Measurements from ENCODE around the gene MYMK.

The MYMK gene

DNA sequence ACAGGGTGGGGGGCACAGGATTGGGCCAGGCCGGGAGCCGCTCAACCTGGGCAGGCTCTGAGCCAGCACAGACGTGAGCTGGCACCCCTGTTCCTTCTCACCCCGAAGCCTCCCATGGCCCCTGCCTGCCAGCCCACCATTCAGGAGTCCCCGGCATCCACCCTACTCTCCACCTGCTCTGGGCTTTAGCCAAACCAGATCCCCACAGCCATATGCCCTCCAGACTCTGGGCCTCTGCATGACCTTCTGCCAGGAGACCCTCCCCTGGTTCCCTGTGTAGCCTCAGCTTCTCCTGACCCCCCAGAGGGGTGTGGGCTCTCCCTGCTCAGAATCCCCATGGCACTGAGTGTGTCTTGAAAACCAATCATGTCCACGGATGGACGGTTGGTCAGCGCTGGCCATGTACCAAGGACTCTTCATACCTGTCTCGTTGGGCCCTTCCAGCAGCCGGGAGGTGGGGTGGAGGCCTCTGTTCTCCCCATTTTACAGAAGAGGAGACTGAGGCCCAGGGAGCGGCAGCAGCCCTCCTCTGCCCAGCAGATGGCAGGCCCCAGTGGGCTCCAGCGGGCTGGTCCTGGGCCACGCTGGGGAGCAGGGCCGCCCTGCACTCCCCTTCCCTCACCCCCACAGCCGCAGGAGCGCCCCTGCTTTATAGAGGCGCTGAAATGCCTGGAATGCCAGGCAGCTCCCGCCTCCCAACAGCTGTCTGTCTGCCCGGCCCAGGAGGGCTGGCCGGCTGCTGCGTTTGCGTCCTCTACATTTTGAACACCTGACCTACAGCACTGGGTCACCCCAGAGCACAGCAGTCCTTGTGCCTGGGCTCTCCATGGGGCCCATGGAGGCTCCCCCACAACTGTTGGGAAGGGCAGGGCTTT is 3.5 kb upstream of the MYMK start:
- no peaks in the 10 kb centered on the region for H3K36me3 ChIP-seq (ENCODE audit: insufficient read depth, low read length)
- no peaks in the 10 kb centered on the region for H3K9me3 ChIP-seq (ENCODE audit: low read depth, low read length)
- H3K4me3 ChIP-seq: no peak overlapping the region
- peak overlapping the region; percentile 56 for H3K9ac ChIP-seq (ENCODE audit: insufficient read length)
- DNase-seq (ENCODE audit: low read depth, low spot score): no peak
- no peak for TF ChIP-seq FOXP2 (optimal IDR thresholded peaks at IDR 0.05; ENCODE audit: control extremely low read depth, extremely low read length, insufficient read depth)
- no peak for TF ChIP-seq POLR2AphosphoS5 (IDR thresholded peaks at IDR 0.05; ENCODE audit: borderline replicate concordance, low read depth, low read length)
- no peak for TF ChIP-seq EZH2 (IDR thresholded peaks at IDR 0.05)
- H3K27ac ChIP-seq: peak overlapping the region; percentile 92; the same call in 1 of the 2 replicates

- Histone ChIP-seq H3K9ac (ENCODE audit: insufficient read length) (peak overlapping the region; percentile 56), H3K27ac (peak overlapping the region; percentile 92)
- TF ChIP-seq POLR2AphosphoS5 (IDR thresholded peaks at IDR 0.05; ENCODE audit: borderline replicate concordance, low read depth, low read length): no peak
- no peak for TF ChIP-seq FOXP2 (optimal IDR thresholded peaks at IDR 0.05; ENCODE audit: control extremely low read depth, extremely low read length, insufficient read depth)
- TF ChIP-seq EZH2 (IDR thresholded peaks at IDR 0.05): no peak
Measured at GRCh38 chr9:133527444-133527920, 2.7 kb upstream of the MYMK start.

DNA sequence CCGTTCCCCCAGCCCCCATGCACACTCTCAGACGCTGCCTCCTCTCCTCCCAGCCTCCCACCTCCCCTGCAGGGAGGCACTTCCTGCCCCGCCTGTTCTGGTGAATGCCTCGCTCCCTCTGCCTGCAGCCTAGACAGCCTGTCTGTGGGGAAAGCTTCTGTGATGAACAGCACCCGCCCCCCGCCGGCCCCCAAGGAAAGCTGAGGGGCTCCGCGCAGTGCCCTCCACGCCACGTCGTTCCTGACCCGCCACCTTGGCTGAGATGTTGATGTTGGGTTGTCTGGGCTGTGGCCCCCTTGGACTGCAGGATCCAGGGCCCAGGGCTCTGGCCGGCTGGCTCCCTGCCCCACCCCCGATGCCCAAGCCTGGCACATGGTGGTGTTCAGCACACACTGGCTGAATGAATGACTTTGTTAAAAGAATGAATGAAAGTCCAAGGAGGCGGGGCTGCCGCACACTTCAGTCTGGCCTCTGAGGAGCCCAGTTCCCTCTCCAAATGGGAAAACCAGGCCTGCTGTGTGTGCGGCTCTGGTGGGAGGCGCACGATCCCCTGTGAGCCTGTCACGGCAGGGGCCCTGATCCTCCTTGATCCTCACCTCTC is 2.1 kb upstream of the MYMK start:
- no peak for DNase-seq (ENCODE audit: low read depth, low spot score)
- Histone ChIP-seq H3K9me3 (ENCODE audit: low read depth, low read length) (no peaks in the 10 kb centered on the region), H3K9ac (ENCODE audit: insufficient read length) (peak overlapping the region; percentile 56), H3K36me3 (ENCODE audit: insufficient read depth, low read length) (no peaks in the 10 kb centered on the region), H3K4me3 (peak overlapping the region; percentile 73), H3K27ac (peak overlapping the region; percentile 92)
- TF ChIP-seq FOXP2 (optimal IDR thresholded peaks at IDR 0.05; ENCODE audit: control extremely low read depth, extremely low read length, insufficient read depth) (no peak), EZH2 (IDR thresholded peaks at IDR 0.05) (no peak), POLR2AphosphoS5 (IDR thresholded peaks at IDR 0.05; ENCODE audit: borderline replicate concordance, low read depth, low read length) (peak; percentile 26; the same call in 1 of the 2 replicates)

More at GRCh38 chr9:133527444-133527920, 2.7 kb upstream of the MYMK start:
- peak overlapping the region; percentile 73 for H3K4me3 ChIP-seq
- no peaks in the 10 kb centered on the region for H3K36me3 ChIP-seq (ENCODE audit: insufficient read depth, low read length)
- H3K9me3 ChIP-seq (ENCODE audit: low read depth, low read length): no peaks in the 10 kb centered on the region
- DNase-seq (ENCODE audit: low read depth, low spot score): no peak

GRCh38 chr9:133525677-133526076 is 918 bp upstream of the MYMK start:
- H3K4me3 ChIP-seq: peak overlapping the region; percentile 73; the same call in 1 of the 2 replicates
- TF ChIP-seq FOXP2 (optimal IDR thresholded peaks at IDR 0.05; ENCODE audit: control extremely low read depth, extremely low read length, insufficient read depth): no peak
- no peak for TF ChIP-seq POLR2AphosphoS5 (IDR thresholded peaks at IDR 0.05; ENCODE audit: borderline replicate concordance, low read depth, low read length)
- no peak for TF ChIP-seq EZH2 (IDR thresholded peaks at IDR 0.05)
- H3K9ac ChIP-seq (ENCODE audit: insufficient read length): no peak overlapping the region
- no peaks in the 10 kb centered on the region for H3K36me3 ChIP-seq (ENCODE audit: insufficient read depth, low read length)
- DNase-seq (ENCODE audit: low read depth, low spot score): no peak
- H3K9me3 ChIP-seq (ENCODE audit: low read depth, low read length): no peaks in the 10 kb centered on the region
- peak overlapping the region; percentile 92; the same call in 1 of the 2 replicates for H3K27ac ChIP-seq

GRCh38 chr9:133524146-133524545 is 613 bp downstream of the MYMK start:
- TF ChIP-seq EZH2 (IDR thresholded peaks at IDR 0.05) (no peak), FOXP2 (optimal IDR thresholded peaks at IDR 0.05; ENCODE audit: control extremely low read depth, extremely low read length, insufficient read depth) (no peak), POLR2AphosphoS5 (IDR thresholded peaks at IDR 0.05; ENCODE audit: borderline replicate concordance, low read depth, low read length) (no peak)
- H3K27ac ChIP-seq: no peak overlapping the region
- H3K9ac ChIP-seq (ENCODE audit: insufficient read length): no peak overlapping the region
- H3K4me3 ChIP-seq: no peak overlapping the region
- no peak for DNase-seq (ENCODE audit: low read depth, low spot score)
- H3K9me3 ChIP-seq (ENCODE audit: low read depth, low read length): no peaks in the 10 kb centered on the region
- no peaks in the 10 kb centered on the region for H3K36me3 ChIP-seq (ENCODE audit: insufficient read depth, low read length)

DNA sequence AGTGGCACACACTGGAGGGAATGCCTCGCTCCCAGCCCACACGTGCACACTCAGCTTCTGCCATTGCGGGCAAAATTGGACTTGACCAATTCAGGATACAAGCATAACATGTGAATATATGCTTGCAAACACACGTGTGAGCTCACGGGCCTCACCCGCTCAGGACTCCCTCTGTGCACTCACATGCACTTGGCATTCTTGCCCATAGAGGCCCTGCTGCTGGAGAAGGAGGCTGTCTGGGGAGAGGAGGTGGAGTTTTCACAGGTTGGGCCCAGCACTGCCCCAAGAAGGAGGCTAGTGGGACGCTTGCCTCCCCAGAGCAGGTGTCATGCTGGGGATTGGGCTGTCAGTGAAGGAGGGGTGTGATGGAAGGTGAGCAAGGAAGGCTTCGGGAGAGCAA is 1.7 kb downstream of the MYMK start:
- Histone ChIP-seq H3K36me3 (ENCODE audit: insufficient read depth, low read length) (no peaks in the 10 kb centered on the region), H3K27ac (no peak overlapping the region), H3K9ac (ENCODE audit: insufficient read length) (no peak overlapping the region), H3K4me3 (no peak overlapping the region), H3K9me3 (ENCODE audit: low read depth, low read length) (no peaks in the 10 kb centered on the region)
- DNase-seq (ENCODE audit: low read depth, low spot score): no peak
- TF ChIP-seq EZH2 (IDR thresholded peaks at IDR 0.05): no peak
- TF ChIP-seq POLR2AphosphoS5 (IDR thresholded peaks at IDR 0.05; ENCODE audit: borderline replicate concordance, low read depth, low read length): no peak
- TF ChIP-seq FOXP2 (optimal IDR thresholded peaks at IDR 0.05; ENCODE audit: control extremely low read depth, extremely low read length, insufficient read depth): no peak

DNA sequence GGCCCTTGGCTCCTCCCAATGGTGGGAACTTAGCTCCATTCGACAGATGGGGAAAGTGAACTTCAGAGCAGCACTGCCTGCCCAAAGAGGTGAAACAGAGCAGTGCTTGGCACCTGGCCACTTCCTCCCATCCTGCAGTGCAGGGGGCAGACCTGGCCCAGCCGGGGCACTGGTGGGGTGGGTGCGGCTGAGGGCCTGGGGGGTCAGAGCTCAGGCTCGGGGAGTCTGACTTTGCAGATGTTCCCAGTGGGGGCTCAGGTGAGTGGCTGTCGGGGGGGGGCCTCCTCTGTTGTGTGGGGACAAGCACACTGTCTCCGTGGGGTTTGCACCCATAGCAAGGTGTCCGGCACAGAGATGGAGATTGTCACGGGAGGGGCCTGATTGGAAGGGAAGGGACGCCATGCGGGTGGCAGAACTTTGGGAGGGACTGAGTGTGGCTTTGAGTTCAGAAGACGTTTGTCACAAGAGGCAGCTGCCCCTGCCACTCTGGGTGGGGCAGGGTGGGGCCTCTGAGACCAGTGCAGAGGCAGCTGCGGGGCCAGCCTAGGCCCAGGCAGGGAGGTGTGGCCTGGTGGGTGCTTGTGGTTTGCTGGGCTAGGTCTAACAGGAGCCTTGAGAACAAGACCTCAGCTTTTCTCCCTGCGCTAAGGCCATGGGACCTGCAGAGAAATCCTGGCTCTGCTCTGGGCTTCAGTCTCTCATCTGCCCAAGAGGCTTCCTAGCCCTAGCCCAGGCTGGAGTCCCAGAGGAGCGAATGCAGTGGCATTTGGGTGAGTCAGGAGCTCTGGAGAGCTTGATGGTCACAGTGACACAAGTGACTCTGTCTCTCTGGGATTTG is 2.5 kb downstream of the MYMK start:
- no peak for DNase-seq (ENCODE audit: low read depth, low spot score)
- H3K27ac ChIP-seq: no peak overlapping the region
- no peak overlapping the region for H3K9ac ChIP-seq (ENCODE audit: insufficient read length)
- no peaks in the 10 kb centered on the region for H3K36me3 ChIP-seq (ENCODE audit: insufficient read depth, low read length)
- no peaks in the 10 kb centered on the region for H3K9me3 ChIP-seq (ENCODE audit: low read depth, low read length)
- TF ChIP-seq FOXP2 (optimal IDR thresholded peaks at IDR 0.05; ENCODE audit: control extremely low read depth, extremely low read length, insufficient read depth) (no peak), POLR2AphosphoS5 (IDR thresholded peaks at IDR 0.05; ENCODE audit: borderline replicate concordance, low read depth, low read length) (no peak), EZH2 (IDR thresholded peaks at IDR 0.05) (no peak)
- H3K4me3 ChIP-seq: no peak overlapping the region

Data from SK-N-MC (cell line).